Naive B cell (primary cell): ENCODE results near the gene ABCC10. TPM values are rescaled to one million over a fixed set of nuclear protein-coding genes. Genes with fewer than 3 reads are reported as not detected.
A peak's percentile ranks its signal among the peaks of the same experiment; 100 is the strongest.

Source experiments
- ATAC-seq, 2 donors: fragments of 150-1000 bp; cut with Tn5 transposase; 2 replicates each; pipeline ENCODE4 v1.10.0; 2021; ENCODE audit warnings: low read depth in 2 of 2, mild to moderate bottlenecking in 2 of 2, moderate library complexity in 2 of 2
- DNase-seq: peaks from one replicate; pipeline ENCODE4 v3.0.0; 2022
- H3K27ac Mint-ChIP-seq, 6 donors: one replicate each; pipeline ENCODE4 v1.8.0; 2020 to 2022; ENCODE audit warnings: mild to moderate bottlenecking in 6 of 6, mixed read lengths in 6 of 6, moderate library complexity in 5 of 6, inconsistent platforms in 2 of 6
- H3K27me3 Mint-ChIP-seq, 3 donors: one replicate each; pipeline ENCODE4 v1.8.0; 2021 to 2022; ENCODE audit warnings: mixed read lengths in 3 of 3, mild to moderate bottlenecking in 1 of 3
- H3K36me3 Mint-ChIP-seq, 2 donors: one replicate each; pipeline ENCODE4 v1.8.0; 2020 to 2022; ENCODE audit warnings: mixed read lengths in 2 of 2, inconsistent platforms in 1 of 2, mild to moderate bottlenecking in 1 of 2
- H3K4me1 Mint-ChIP-seq, 3 donors: one replicate each; pipeline ENCODE4 v1.8.0; 2020 to 2022; ENCODE audit warnings: mixed read lengths in 3 of 3, inconsistent platforms in 1 of 3, mild to moderate bottlenecking in 1 of 3, moderate library complexity in 1 of 3
- H3K4me3 Mint-ChIP-seq, 8 donors: one replicate each; pipeline ENCODE4 v1.8.0; 2020 to 2022; ENCODE audit warnings: mild to moderate bottlenecking in 8 of 8, mixed read lengths in 8 of 8, moderate library complexity in 8 of 8, inconsistent platforms in 2 of 8
- H3K9me3 Mint-ChIP-seq, 7 donors: one replicate each; pipeline ENCODE4 v1.8.0; 2020 to 2022; ENCODE audit warnings: mixed read lengths in 7 of 7, mild to moderate bottlenecking in 5 of 7, inconsistent platforms in 2 of 7, moderate library complexity in 1 of 7
- polyA plus RNA-seq, 6 donors: library from polyadenylated mRNA; unstranded; fragments of 300-500 nt; fragmentation: Illumina TruSeq; gene quantifications; one replicate each; pipeline ENCODE4 v1.2.3, GENCODE V29; 2021; ENCODE audit warnings: low read depth in 6 of 6

ABCC10 gene
- polyA plus RNA-seq, 6 donors from 2014 or later: 9.0 to 21.0 (median 12.3) TPM

DNA sequence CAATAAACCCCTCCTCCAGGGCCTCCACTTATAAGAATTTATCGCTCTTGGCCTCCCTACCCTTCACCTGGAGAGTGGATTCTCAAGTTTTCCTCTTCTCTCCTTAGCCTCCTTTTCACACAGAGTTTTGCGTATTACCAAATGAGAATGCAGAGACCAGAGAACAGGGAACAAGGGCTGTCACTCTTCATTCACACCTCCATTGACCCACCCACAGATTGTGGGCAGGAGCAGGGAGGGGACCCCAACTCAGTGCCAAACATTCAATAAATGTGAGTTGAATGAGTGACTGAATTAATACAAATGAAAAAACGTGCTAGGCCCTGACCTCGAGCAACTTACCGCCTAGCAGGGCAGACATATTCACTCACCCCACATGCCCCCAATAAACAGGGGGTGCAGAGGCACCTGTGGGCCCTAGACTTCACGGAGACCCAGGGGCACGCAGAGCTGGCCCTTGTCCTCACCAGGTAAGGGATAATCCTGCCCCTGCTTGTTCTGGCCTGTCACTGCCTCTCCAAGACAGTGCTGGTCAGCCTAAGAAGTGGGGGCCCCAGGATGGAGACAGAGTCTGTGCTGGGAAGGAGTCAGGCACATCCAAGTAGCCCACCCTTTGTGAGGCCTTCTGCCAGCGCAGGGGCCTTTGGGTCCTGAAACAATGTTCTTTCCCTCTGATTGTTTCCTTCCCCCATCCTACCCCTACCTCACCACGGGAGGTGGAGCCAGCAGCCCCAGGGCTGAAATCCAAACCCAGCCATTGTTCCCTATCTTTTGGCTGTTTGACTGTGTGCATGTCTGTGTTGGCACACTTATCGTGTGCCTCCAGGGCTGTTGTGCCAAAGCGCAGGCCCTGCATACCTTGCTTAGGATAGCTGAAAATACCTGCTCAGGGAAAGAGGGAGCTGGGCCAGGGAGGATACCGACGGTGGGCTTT lies 41.7 kb downstream of the ABCC10 start:
- Mint-ChIP-seq H3K4me1 (peaks cover 0 to 3% (median 0%) of the 10 kb centered on the region in 3 donors), H3K27me3 (peaks cover 21 to 49% (median 45%) of the 10 kb centered on the region in 3 donors), H3K27ac (no peak overlapping the region), H3K9me3 (no peaks in the 10 kb centered on the region), H3K36me3 (no peaks in the 10 kb centered on the region), H3K4me3 (no peak overlapping the region)
- ATAC-seq (no peak), DNase-seq (no peak)

DNA sequence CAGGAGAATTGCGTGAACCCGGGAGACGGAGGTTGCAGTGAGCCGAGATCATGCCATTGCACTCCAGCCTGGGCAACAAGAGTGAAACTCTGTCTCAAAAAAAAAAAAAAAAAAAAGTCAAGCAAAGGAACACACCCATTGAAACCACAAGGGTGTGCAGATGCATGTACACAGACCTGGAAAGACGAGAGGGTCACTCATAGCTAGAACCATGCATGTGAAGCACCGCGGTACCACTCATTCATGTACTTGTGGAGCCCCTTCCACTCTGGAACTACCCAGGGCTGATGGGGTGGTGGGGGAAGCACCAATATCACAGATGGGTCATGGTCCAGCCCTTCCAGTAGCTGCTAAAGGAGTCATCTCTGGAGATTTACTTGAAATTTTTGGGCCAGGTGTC lies 42.6 kb downstream of the ABCC10 start:
- DNase-seq (no peak), ATAC-seq (no peak)
- peaks cover 0 to 3% (median 0%) of the 10 kb centered on the region in 3 donors for H3K4me1 Mint-ChIP-seq
- no peak overlapping the region for H3K27ac Mint-ChIP-seq
- H3K36me3 Mint-ChIP-seq: no peaks in the 10 kb centered on the region
- peaks cover 21 to 45% (median 45%) of the 10 kb centered on the region in 3 donors for H3K27me3 Mint-ChIP-seq
- H3K9me3 Mint-ChIP-seq: no peaks in the 10 kb centered on the region
- no peak overlapping the region for H3K4me3 Mint-ChIP-seq

- H3K27ac Mint-ChIP-seq: peak overlapping the region in 1 of 6 donors; percentile 7
- H3K36me3 Mint-ChIP-seq: no peaks in the 10 kb centered on the region
- peaks cover 16 to 45% (median 44%) of the 10 kb centered on the region in 3 donors for H3K27me3 Mint-ChIP-seq
- no peak overlapping the region for H3K4me3 Mint-ChIP-seq
- ATAC-seq (no peak), DNase-seq (no peak)
- peaks cover 0 to 3% (median under 1%) of the 10 kb centered on the region in 3 donors for H3K4me1 Mint-ChIP-seq
- H3K9me3 Mint-ChIP-seq: no peaks in the 10 kb centered on the region
Measured at GRCh38 chr6:43471399-43471798, 44.1 kb downstream of the ABCC10 start.

GRCh38 chr6:43472515-43472914 lies 45.2 kb downstream of the ABCC10 start:
- Mint-ChIP-seq H3K36me3 (no peaks in the 10 kb centered on the region), H3K27me3 (peaks cover 10 to 36% (median 32%) of the 10 kb centered on the region in 3 donors), H3K4me3 (no peak overlapping the region), H3K9me3 (no peaks in the 10 kb centered on the region), H3K27ac (no peak overlapping the region), H3K4me1 (peaks cover 10 to 12% (median 11%) of the 10 kb centered on the region in 3 donors)
- DNase-seq: no peak
- no peak for ATAC-seq

GRCh38 chr6:43475516-43475915 lies 48.2 kb downstream of the ABCC10 start:
- Mint-ChIP-seq H3K27ac (peak overlapping the region in 4 of 6 donors; percentile 39 to 98 (median 51)), H3K4me3 (peak overlapping the region in 1 of 8 donors; percentile 30), H3K27me3 (peaks cover 0 to 10% (median 10%) of the 10 kb centered on the region in 3 donors), H3K4me1 (peaks cover 28 to 31% (median 31%) of the 10 kb centered on the region in 3 donors), H3K36me3 (no peaks in the 10 kb centered on the region), H3K9me3 (no peaks in the 10 kb centered on the region)
- ATAC-seq (no peak), DNase-seq (no peak)

DNA sequence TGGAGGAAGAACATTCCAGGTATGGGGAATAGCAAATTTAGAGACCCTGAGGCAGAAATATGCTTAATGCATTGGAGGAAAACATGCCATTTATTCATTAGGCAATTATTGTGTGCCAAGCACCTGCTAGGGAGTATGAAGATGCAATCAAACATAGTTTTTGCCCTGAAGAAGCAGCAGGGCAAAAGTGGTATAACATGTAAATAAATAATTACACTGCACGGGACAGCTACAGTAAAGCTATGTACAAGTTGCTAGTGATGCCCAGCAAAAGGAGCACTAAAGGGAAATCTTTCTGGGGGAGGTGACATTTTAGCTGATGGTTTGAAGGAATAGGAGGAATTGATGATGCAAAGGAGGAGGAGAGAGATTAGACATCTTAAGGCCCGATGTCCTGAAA lies 49.4 kb downstream of the ABCC10 start:
- Mint-ChIP-seq H3K4me1 (peaks cover 32 to 35% (median 34%) of the 10 kb centered on the region in 3 donors), H3K27me3 (no peaks in the 10 kb centered on the region), H3K36me3 (no peaks in the 10 kb centered on the region), H3K9me3 (no peaks in the 10 kb centered on the region), H3K27ac (peak overlapping the region; percentile 95 to 100 (median 98)), H3K4me3 (peak overlapping the region; percentile 89 to 100 (median 96))
- no peak for DNase-seq
- ATAC-seq: peak; percentile 12 to 20

GRCh38 chr6:43477235-43478007 lies 50.1 kb downstream of the ABCC10 start, which contains the start of gene TJAP1:
TSS of gene TJAP1 (plus strand) at chr6:43477570. CDS start at chr6:43499002, 21,432 bp downstream.
- H3K27me3 Mint-ChIP-seq: no peaks in the 10 kb centered on the region
- peak within 1 kb of the TSS; percentile 95 to 100 (median 98) for H3K27ac Mint-ChIP-seq
- H3K36me3 Mint-ChIP-seq: peaks cover 0 to 3% of the 10 kb centered on the region in 2 donors
- H3K4me3 Mint-ChIP-seq: peak within 1 kb of the TSS; percentile 89 to 100 (median 96)
- peak; percentile 98 for ATAC-seq
- H3K4me1 Mint-ChIP-seq: peaks cover 39 to 41% (median 40%) of the 10 kb centered on the region in 3 donors
- peak; percentile 96 for DNase-seq
- no peaks in the 10 kb centered on the region for H3K9me3 Mint-ChIP-seq

DNA sequence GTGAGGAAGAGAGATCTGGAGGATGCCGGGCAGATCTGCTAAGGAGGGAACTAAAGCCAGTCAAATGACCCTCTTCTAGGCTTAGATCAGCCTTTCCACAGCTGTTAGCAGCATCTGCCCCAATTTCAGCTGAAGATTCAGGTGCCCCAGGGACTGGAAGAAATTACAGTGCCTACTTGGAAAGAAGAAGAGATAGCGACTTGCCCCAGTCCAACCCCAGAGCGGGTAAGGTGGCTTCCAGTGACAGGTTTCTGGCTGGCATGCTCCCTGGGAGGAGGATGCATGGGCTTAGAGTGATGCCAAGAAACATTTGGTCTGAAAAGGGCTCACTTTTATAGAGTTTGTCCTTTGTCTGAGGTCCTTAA lies 50.6 kb downstream of the ABCC10 start:
- no peak for DNase-seq
- H3K36me3 Mint-ChIP-seq: peaks cover 0 to 3% of the 10 kb centered on the region in 2 donors
- H3K4me1 Mint-ChIP-seq: peaks cover 41 to 43% (median 42%) of the 10 kb centered on the region in 3 donors
- peak overlapping the region; percentile 95 to 100 (median 98) for H3K27ac Mint-ChIP-seq
- ATAC-seq: no peak
- H3K4me3 Mint-ChIP-seq: peak overlapping the region; percentile 89 to 100 (median 96)
- H3K27me3 Mint-ChIP-seq: no peaks in the 10 kb centered on the region
- H3K9me3 Mint-ChIP-seq: no peaks in the 10 kb centered on the region

DNA sequence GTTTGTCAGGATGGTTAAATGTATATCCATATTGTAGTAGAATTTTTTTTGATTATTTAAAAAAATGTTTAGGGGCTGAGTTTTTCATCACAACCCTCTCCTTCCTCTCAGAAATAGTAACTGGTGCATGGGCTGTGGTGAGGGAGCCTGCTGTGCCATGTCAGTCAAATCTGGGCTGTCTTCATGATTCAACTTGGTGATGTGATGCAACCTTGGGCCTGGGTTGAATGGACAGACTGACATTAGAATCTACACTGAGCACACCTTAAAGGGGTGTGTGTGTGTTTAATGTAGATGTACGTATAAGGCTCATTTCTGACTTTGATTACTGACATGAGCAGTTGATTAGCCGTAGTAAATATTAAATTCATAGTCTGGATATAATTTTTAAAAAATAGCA lies 53.7 kb downstream of the ABCC10 start:
- H3K4me3 Mint-ChIP-seq: no peak overlapping the region
- H3K36me3 Mint-ChIP-seq: peaks cover 0 to 3% of the 10 kb centered on the region in 2 donors
- H3K27me3 Mint-ChIP-seq: no peaks in the 10 kb centered on the region
- no peak for DNase-seq
- ATAC-seq: no peak
- peak overlapping the region in 4 of 6 donors; percentile 49 to 88 (median 64) for H3K27ac Mint-ChIP-seq
- H3K4me1 Mint-ChIP-seq: peaks cover 46 to 49% (median 47%) of the 10 kb centered on the region in 3 donors
- H3K9me3 Mint-ChIP-seq: no peaks in the 10 kb centered on the region

DNA sequence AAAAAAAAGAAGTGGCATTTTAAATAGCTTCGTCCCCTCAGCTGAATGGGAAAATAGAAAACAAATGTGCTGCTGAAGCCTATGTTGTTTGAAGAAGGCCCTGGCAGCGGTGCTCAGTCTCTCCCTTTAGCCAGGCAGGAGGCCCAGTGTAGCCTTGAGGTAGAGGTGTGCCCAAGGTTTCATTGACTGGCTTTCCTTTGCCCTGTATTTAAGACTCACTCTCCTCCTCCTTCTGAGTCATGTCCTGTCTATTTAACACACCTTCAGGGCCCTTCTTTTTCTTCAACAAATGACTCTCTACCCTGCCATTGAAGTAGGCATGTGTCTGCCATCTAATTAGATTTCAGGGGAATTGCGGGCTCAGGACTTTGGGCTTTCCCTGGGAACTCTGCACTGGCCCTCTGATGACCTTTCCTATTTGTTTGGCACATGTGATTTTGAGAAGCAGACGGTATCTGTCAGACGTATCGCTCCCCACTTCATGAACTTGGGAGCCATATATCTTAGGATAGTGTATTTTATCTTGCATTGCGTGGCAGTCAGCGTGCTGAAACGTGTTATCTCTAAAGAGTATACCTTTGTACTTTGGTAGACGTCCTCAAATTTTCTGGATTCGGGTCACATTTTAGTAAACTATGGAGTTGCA lies 54.4 kb downstream of the ABCC10 start:
- no peaks in the 10 kb centered on the region for H3K27me3 Mint-ChIP-seq
- H3K36me3 Mint-ChIP-seq: peaks cover 0 to 3% of the 10 kb centered on the region in 2 donors
- peak overlapping the region in 1 of 6 donors; percentile 72 for H3K27ac Mint-ChIP-seq
- peaks cover 42 to 49% (median 47%) of the 10 kb centered on the region in 3 donors for H3K4me1 Mint-ChIP-seq
- no peak overlapping the region for H3K4me3 Mint-ChIP-seq
- DNase-seq (no peak), ATAC-seq (no peak)
- no peaks in the 10 kb centered on the region for H3K9me3 Mint-ChIP-seq

- Mint-ChIP-seq H3K36me3 (no peaks in the 10 kb centered on the region), H3K27me3 (no peaks in the 10 kb centered on the region), H3K27ac (peak overlapping the region in 2 of 6 donors; percentile 71 to 82), H3K4me1 (peaks cover 19 to 28% (median 20%) of the 10 kb centered on the region in 3 donors), H3K9me3 (no peaks in the 10 kb centered on the region), H3K4me3 (no peak overlapping the region)
- DNase-seq: no peak
- no peak for ATAC-seq
Measured at GRCh38 chr6:43488667-43489276, 61.4 kb downstream of the ABCC10 start.

DNA sequence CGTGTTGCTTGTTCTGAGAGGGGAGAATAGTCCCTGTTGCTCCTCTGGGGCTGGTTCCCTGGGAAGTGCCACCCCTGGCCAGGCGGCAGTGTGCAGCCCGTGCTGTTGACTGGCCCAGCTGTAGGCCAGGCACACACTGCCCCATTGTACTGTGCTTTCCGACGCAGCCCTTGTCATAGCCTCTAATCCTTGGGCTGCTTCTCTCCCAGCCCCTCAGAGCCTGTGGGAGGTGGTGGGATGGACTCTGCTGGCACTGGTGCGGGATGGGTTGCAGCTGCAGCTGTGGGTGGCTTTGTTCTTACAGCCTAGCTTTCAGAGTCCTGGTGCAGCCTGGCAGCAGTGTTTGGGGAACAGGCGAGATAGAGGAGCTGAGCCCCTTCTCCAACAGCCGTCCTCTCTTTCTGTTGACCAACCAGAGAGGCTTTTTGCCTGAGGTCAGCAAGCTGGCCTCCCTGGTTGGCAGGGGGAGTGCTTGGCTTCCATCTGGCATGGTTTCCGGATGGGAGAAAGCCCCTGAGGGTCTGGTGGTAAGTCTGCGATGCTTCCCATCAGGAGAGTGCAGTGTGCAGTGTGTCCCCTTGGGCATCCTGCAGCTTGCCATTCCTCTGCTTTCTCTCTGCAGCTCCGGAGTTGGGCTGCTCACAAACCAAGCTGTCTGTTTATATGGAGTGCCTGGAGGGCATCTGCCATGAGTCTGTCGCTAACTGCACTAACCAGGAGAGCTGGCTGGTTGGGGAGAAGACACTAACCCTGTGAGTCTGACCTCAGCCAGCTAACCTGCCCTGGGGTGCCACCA lies 62.1 kb downstream of the ABCC10 start:
- no peaks in the 10 kb centered on the region for H3K9me3 Mint-ChIP-seq
- H3K4me3 Mint-ChIP-seq: peak overlapping the region in 1 of 8 donors; percentile 78
- no peak for DNase-seq
- peak overlapping the region in 2 of 6 donors; percentile 71 to 82 for H3K27ac Mint-ChIP-seq
- ATAC-seq: no peak
- H3K4me1 Mint-ChIP-seq: peaks cover 19 to 28% (median 26%) of the 10 kb centered on the region in 3 donors
- no peaks in the 10 kb centered on the region for H3K27me3 Mint-ChIP-seq
- no peaks in the 10 kb centered on the region for H3K36me3 Mint-ChIP-seq
